Neural progenitor cell (in vitro differentiated cells): ENCODE results near the gene STX19. TPM values are rescaled to one million over a fixed set of nuclear protein-coding genes. Genes with fewer than 3 reads are reported as not detected.

Source experiments
- DNase-seq: peaks from one replicate; pipeline ENCODE4 v3.0.0-alpha.2; 2016; ENCODE audit warnings: low spot score
- H2AFZ ChIP-seq: fragments of 200-600 bp; sonication (generic); replicated peaks from 2 replicates; pipeline ENCODE4 v1.6.1; 2016; ENCODE audit warnings: antibody characterized with exemption
- H3F3A ChIP-seq: fragments of 200-600 bp; sonication (generic); 2 replicates; pipeline ENCODE4 v1.6.1; 2016; ENCODE audit warnings: antibody characterized with exemption, low read depth
- H3K27ac ChIP-seq: fragments of 200-600 bp; sonication (generic); 2 replicates; pipeline ENCODE4 v1.5.1; 2016; ENCODE audit warnings: mild to moderate bottlenecking
- H3K27me3 ChIP-seq: fragments of 200-600 bp; sonication (generic); 2 replicates; pipeline ENCODE4 v1.6.1; 2016; ENCODE audit warnings: mild to moderate bottlenecking, moderate library complexity
- H3K36me3 ChIP-seq: fragments of 200-600 bp; sonication (generic); 2 replicates; pipeline ENCODE4 v1.5.1; 2016
- H3K4me1 ChIP-seq: fragments of 200-600 bp; sonication (generic); 2 replicates; pipeline ENCODE4 v1.6.1; 2016; ENCODE audit warnings: mixed run types
- H3K4me2 ChIP-seq: fragments of 200-600 bp; sonication (generic); 2 replicates; pipeline ENCODE4 v1.6.1; 2016
- H3K4me3 ChIP-seq: fragments of 200-600 bp; sonication (generic); 2 replicates; pipeline ENCODE4 v1.5.1; 2016
- H3K79me2 ChIP-seq: fragments of 200-600 bp; sonication (generic); 2 replicates; pipeline ENCODE4 v1.6.1; 2016; ENCODE audit warnings: low read depth
- H3K9ac ChIP-seq: fragments of 200-600 bp; sonication (generic); 2 replicates; pipeline ENCODE4 v1.6.1; 2016
- H3K9me3 ChIP-seq: fragments of 200-600 bp; sonication (generic); 2 replicates; pipeline ENCODE4 v1.5.1; 2016; ENCODE audit warnings: low read depth
- H4K20me1 ChIP-seq: fragments of 200-600 bp; sonication (generic); 2 replicates; pipeline ENCODE4 v1.6.1; 2016; ENCODE audit warnings: low read depth
- H3K27ac Mint-ChIP-seq: 3 replicates; pipeline ENCODE4 v1.8.0; 2021; ENCODE audit warnings: mixed read lengths
- H3K27me3 Mint-ChIP-seq: 2 replicates; pipeline ENCODE4 v1.8.0; 2022; ENCODE audit warnings: low read depth, mild to moderate bottlenecking, inconsistent platforms, moderate library complexity, mixed read lengths; ENCODE audit not compliant: insufficient read depth
- H3K36me3 Mint-ChIP-seq: 3 replicates; pipeline ENCODE4 v1.8.0; 2021; ENCODE audit warnings: mixed read lengths
- H3K4me1 Mint-ChIP-seq: 3 replicates; pipeline ENCODE4 v1.8.0; 2021; ENCODE audit warnings: mixed read lengths
- H3K4me3 Mint-ChIP-seq: 3 replicates; pipeline ENCODE4 v1.8.0; 2021; ENCODE audit warnings: mild to moderate bottlenecking, moderate library complexity, mixed read lengths
- H3K9me3 Mint-ChIP-seq: 3 replicates; pipeline ENCODE4 v1.8.0; 2020; ENCODE audit warnings: mixed read lengths
- EZH2 ChIP-seq: fragments of 200-600 bp; sonication (generic); IDR thresholded peaks from 2 replicates; pipeline ENCODE4 v1.6.1; 2017; ENCODE audit warnings: antibody characterized with exemption, mild to moderate bottlenecking, moderate library complexity
- EZH2phosphoT487 ChIP-seq: fragments of 200-600 bp; sonication (generic); IDR thresholded peaks from 2 replicates; pipeline ENCODE4 v1.6.1; 2017; ENCODE audit warnings: antibody characterized with exemption
- total RNA-seq: library from RNA; depleted of rRNA; stranded (reverse); fragments of >200 nt; gene quantifications from 2 replicates; pipeline ENCODE4 v1.2.3, GENCODE V29; 2015; ENCODE audit warnings: low replicate concordance
- TF ChIP-seq, protein P1 (sequence below): fragments of 200-600 bp; sonication (generic); IDR thresholded peaks from 2 replicates; pipeline ENCODE4 v1.5.1; 2017; ENCODE audit warnings: antibody characterized with exemption, mild to moderate bottlenecking

Gene STX19, protein sequence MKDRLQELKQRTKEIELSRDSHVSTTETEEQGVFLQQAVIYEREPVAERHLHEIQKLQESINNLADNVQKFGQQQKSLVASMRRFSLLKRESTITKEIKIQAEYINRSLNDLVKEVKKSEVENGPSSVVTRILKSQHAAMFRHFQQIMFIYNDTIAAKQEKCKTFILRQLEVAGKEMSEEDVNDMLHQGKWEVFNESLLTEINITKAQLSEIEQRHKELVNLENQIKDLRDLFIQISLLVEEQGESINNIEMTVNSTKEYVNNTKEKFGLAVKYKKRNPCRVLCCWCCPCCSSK
- 0.31 TPM in 1 of 2 replicates, not detected in the other for total RNA-seq

DNA sequence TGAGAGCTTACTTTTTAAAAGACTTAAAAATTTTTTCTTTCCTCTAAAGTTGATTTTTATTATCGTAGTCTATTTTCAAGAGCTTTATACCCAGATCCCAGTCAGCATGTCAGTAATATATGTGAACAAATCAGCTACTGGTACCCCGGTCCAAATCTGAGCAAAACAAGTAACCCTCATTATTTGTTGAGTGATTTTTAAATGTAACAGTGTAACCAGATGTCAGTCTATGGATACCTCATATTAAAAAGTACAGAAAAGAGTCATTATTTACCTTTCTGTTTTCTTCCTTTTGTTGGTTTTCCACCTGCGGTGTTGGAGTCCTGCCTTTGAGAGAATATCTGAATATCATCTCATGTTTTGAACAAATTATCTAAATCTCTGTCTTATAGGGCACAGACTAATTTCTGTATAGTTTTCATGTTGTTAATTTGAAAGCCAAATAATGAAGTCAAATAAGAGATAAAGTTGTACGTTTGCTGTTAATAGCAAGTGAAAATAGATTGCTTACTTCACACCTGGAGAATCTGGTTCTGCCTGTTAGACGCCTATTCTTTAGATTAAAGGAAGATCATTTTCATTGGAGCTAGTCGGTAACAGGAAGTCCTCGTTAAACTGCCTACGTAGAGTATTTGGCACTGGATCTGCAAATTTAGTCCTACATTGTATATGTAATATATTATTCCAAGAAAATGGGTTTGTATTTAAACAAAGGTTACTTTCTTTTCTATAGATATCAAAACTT, at the start of gene STX19:
TSS of gene STX19 (minus strand) at position 505 of the 745 bp plus-strand sequence. CDS start 13,328 bp downstream, outside the sequence.
- Histone ChIP-seq H3K4me1 (no peaks in the 10 kb centered on the region), H3K36me3 (no peaks in the 10 kb centered on the region), H3K9me3 (no peaks in the 10 kb centered on the region), H3K79me2 (no peaks in the 10 kb centered on the region), H4K20me1 (no peaks in the 10 kb centered on the region), H2AFZ (no peak within 1 kb of the TSS), H3K4me3 (no peak within 1 kb of the TSS), H3K27ac (no peak within 1 kb of the TSS), H3K9ac (no peak within 1 kb of the TSS), H3K4me2 (no peak within 1 kb of the TSS), H3K27me3 (no peaks in the 10 kb centered on the region), H3F3A (peaks cover 3% of the 10 kb centered on the region)
- H3K27ac Mint-ChIP-seq, result no peak within 1 kb of the TSS
- no peaks in the 10 kb centered on the region for H3K9me3 Mint-ChIP-seq
- H3K36me3 Mint-ChIP-seq, result peaks cover 10% of the 10 kb centered on the region
- DNase-seq, result no peak
- H3K4me1 Mint-ChIP-seq, result no peaks in the 10 kb centered on the region
- no peaks in the 10 kb centered on the region for H3K27me3 Mint-ChIP-seq
- TF ChIP-seq EZH2 (no peak), EZH2phosphoT487 (no peak)
- TF ChIP-seq, protein P1, sequence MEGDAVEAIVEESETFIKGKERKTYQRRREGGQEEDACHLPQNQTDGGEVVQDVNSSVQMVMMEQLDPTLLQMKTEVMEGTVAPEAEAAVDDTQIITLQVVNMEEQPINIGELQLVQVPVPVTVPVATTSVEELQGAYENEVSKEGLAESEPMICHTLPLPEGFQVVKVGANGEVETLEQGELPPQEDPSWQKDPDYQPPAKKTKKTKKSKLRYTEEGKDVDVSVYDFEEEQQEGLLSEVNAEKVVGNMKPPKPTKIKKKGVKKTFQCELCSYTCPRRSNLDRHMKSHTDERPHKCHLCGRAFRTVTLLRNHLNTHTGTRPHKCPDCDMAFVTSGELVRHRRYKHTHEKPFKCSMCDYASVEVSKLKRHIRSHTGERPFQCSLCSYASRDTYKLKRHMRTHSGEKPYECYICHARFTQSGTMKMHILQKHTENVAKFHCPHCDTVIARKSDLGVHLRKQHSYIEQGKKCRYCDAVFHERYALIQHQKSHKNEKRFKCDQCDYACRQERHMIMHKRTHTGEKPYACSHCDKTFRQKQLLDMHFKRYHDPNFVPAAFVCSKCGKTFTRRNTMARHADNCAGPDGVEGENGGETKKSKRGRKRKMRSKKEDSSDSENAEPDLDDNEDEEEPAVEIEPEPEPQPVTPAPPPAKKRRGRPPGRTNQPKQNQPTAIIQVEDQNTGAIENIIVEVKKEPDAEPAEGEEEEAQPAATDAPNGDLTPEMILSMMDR, result no peak
- H3K4me3 Mint-ChIP-seq, result no peak within 1 kb of the TSS

DNA sequence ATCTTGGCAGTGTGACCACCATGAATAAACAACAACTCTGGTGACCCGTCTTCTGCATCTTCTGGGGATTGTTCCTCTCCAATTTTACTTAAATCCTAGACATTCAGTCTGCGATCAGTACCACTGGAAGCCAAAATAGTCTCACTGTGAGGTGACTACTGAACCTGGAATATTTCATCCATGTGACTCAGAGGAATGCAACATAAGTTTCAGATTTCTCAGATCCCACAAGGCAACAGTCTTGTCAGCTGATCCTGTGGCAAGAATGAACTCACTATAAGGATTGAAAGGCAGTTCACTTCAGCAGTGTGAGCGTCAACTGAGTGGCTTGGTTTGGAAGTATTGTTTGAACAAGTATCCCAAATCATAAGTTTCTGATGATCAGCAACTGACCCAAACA, 47.7 kb upstream of the STX19 start:
- peaks cover 43% of the 10 kb centered on the region for H3K36me3 Mint-ChIP-seq
- TF ChIP-seq EZH2 (no peak), EZH2phosphoT487 (no peak)
- TF ChIP-seq, protein P1, result no peak

DNA sequence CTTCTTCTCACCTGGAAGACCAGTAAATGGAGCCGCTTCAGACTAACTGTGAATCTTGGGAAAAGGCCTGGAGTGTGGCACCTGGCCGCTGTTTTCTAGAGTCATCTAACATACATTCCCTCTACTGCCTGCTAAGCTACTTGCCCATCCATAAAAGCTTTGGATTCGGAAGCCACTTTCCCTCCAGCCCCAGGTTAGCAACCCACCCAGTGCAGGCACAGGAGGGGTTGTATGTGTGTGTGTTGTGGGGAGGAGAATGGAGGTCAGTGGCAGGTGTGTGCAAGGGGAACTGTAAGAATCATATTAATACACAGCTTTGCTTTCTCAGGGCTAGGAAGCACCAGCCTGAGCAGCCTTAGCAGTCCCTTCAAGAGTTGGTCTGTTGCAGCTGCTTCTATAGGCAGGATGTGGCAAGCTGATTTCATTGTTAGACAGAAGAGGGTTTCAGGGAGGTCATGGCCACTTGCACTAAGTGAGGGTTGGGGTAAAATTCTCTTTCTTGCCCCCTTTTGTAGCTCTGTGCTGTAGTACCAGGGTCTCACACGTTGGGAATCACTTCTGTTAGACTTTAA, 43.4 kb upstream of the STX19 start:
- no peak overlapping the region for H3K4me2 ChIP-seq
- no peak for TF ChIP-seq EZH2
- TF ChIP-seq, protein P1, result no peak
- no peak for TF ChIP-seq EZH2phosphoT487
- no peak overlapping the region for H3K9ac ChIP-seq
- no peaks in the 10 kb centered on the region for H3F3A ChIP-seq
- no peak overlapping the region for H3K4me3 ChIP-seq
- H3K27ac ChIP-seq, result no peak overlapping the region
- no peaks in the 10 kb centered on the region for H3K36me3 ChIP-seq
- Mint-ChIP-seq H3K9me3 (peaks cover 10% of the 10 kb centered on the region), H3K4me1 (peaks cover under 1% of the 10 kb centered on the region), H3K27me3 (no peaks in the 10 kb centered on the region), H3K4me3 (no peak overlapping the region), H3K27ac (no peak overlapping the region), H3K36me3 (peaks cover 40% of the 10 kb centered on the region)
- H3K9me3 ChIP-seq, result no peaks in the 10 kb centered on the region
- DNase-seq, result no peak
- no peaks in the 10 kb centered on the region for H4K20me1 ChIP-seq
- H3K79me2 ChIP-seq, result peaks cover 5% of the 10 kb centered on the region
- no peaks in the 10 kb centered on the region for H3K4me1 ChIP-seq
- H2AFZ ChIP-seq, result no peak overlapping the region
- no peaks in the 10 kb centered on the region for H3K27me3 ChIP-seq

More for the DNA sequence above, 47.7 kb upstream of the STX19 start:
- Mint-ChIP-seq H3K4me1 (no peaks in the 10 kb centered on the region), H3K4me3 (no peak overlapping the region), H3K27me3 (no peaks in the 10 kb centered on the region), H3K9me3 (peaks cover 14% of the 10 kb centered on the region), H3K27ac (no peak overlapping the region)
- Histone ChIP-seq H3K79me2 (peaks cover 10% of the 10 kb centered on the region), H3K4me1 (no peaks in the 10 kb centered on the region), H3K27ac (no peak overlapping the region), H3K9me3 (no peaks in the 10 kb centered on the region), H2AFZ (no peak overlapping the region), H3K36me3 (no peaks in the 10 kb centered on the region), H4K20me1 (no peaks in the 10 kb centered on the region), H3K4me3 (no peak overlapping the region), H3K4me2 (no peak overlapping the region), H3F3A (no peaks in the 10 kb centered on the region), H3K9ac (no peak overlapping the region), H3K27me3 (no peaks in the 10 kb centered on the region)
- no peak for DNase-seq
